Activated CD4-positive, alpha-beta memory T cell treated with anti-CD3 and anti-CD28 coated beads for 36 hours (primary cell): ENCODE measurements around the gene DUT. TPM values are rescaled to one million over a fixed set of nuclear protein-coding genes. Genes with fewer than 3 reads are reported as not detected.

Source experiments
- CTCF ChIA-PET: fragments of 350-600 bp; sonication (Branson Sonifier 250); formaldehyde crosslinking; loops from one replicate; lab custom pipeline; 2021; ENCODE audit warnings: antibody characterized with exemption, inconsistent platforms; lab: Charles Lee
- POLR2A ChIA-PET: fragments of 350-600 bp; sonication (Branson Sonifier 250); formaldehyde crosslinking; loops from one replicate; lab custom pipeline; 2021; ENCODE audit warnings: antibody characterized with exemption; lab: Charles Lee
- DNase-seq: peaks from one replicate; pipeline ENCODE4 v3.0.0-alpha.2; 2020
- H3K27ac Mint-ChIP-seq: one replicate; pipeline ENCODE4 v1.8.0; 2021; ENCODE audit warnings: mixed read lengths
- H3K27me3 Mint-ChIP-seq: one replicate; pipeline ENCODE4 v1.8.0; 2021; ENCODE audit warnings: mixed read lengths
- H3K36me3 Mint-ChIP-seq: one replicate; pipeline ENCODE4 v1.8.0; 2021; ENCODE audit warnings: mixed read lengths
- H3K4me1 Mint-ChIP-seq: one replicate; pipeline ENCODE4 v1.8.0; 2021; ENCODE audit warnings: low read depth, mixed read lengths
- H3K4me3 Mint-ChIP-seq: one replicate; pipeline ENCODE4 v1.8.0; 2021; ENCODE audit warnings: mild to moderate bottlenecking, mixed read lengths
- H3K9me3 Mint-ChIP-seq: one replicate; pipeline ENCODE4 v1.8.0; 2021; ENCODE audit warnings: mixed read lengths
- intact Hi-C: fragments of 100-400 bp; cut with micrococcal nuclease; formaldehyde crosslinking; loops from one replicate; pipeline ENCODE4 v1.15.1; 2023
- total RNA-seq, 2 experiments: library from RNA; stranded (reverse); gene quantifications; one replicate each; pipeline ENCODE4 v1.2.3, GENCODE V29; 2021

DUT gene
- total RNA-seq, 2 experiments from 2014 or later, result 518 to 542 TPM

GRCh38 chr15:48374472-48374871 lies 43.2 kb downstream of the DUT start:
- Mint-ChIP-seq H3K36me3 (no peaks in the 10 kb centered on the region), H3K4me1 (no peaks in the 10 kb centered on the region), H3K4me3 (no peak overlapping the region), H3K27ac (no peak overlapping the region), H3K27me3 (peaks cover 28% of the 10 kb centered on the region), H3K9me3 (peaks cover 6% of the 10 kb centered on the region)
- intact Hi-C loops, result no loop called here
- POLR2A ChIA-PET, result no interaction called here
- no peak for DNase-seq
- CTCF ChIA-PET, result interaction anchor here (1.0 kb wide), 1 partner anchor 22 kb away, joined by 3 read pairs; no protein-coding TSS in a partner anchor

DNA sequence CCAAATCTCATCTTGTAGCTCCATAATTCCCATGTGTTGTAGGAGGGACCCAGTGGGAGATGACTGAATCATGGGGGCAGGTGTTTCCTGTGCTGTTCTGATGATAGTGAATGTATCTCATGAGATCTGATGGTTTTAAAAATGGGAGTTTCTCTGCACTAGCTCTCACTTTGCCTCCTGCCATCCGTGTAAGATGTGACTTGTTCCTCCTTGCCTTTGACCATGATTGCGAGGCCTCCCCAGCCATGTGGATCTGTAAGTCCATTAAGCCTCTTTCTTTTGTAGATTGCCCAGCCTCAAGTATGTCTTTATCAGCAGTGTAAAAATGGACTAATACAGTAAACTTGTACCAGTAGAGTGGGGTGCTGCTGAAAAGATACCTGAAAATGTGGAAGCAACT lies 44.5 kb downstream of the DUT start:
- Mint-ChIP-seq H3K4me1 (no peaks in the 10 kb centered on the region), H3K4me3 (no peak overlapping the region), H3K9me3 (peaks cover 6% of the 10 kb centered on the region), H3K27me3 (peaks cover 28% of the 10 kb centered on the region), H3K36me3 (no peaks in the 10 kb centered on the region), H3K27ac (no peak overlapping the region)
- intact Hi-C loops, result no loop called here
- CTCF ChIA-PET, result interaction anchor here (1.0 kb wide), 1 partner anchor 19 kb away, joined by 3 read pairs; no protein-coding TSS in a partner anchor
- DNase-seq, result no peak
- POLR2A ChIA-PET, result no interaction called here

- no peak for DNase-seq
- no peaks in the 10 kb centered on the region for H3K4me1 Mint-ChIP-seq
- intact Hi-C loops, result no loop called here
- CTCF ChIA-PET, result no interaction called here
- no peaks in the 10 kb centered on the region for H3K36me3 Mint-ChIP-seq
- no peak overlapping the region for H3K4me3 Mint-ChIP-seq
- H3K27me3 Mint-ChIP-seq, result peaks cover 14% of the 10 kb centered on the region
- POLR2A ChIA-PET, result no interaction called here
- H3K27ac Mint-ChIP-seq, result no peak overlapping the region
- peaks cover 6% of the 10 kb centered on the region for H3K9me3 Mint-ChIP-seq
These were observed 49.0 kb downstream of the DUT start for GRCh38 chr15:48380198-48380597.

DNA sequence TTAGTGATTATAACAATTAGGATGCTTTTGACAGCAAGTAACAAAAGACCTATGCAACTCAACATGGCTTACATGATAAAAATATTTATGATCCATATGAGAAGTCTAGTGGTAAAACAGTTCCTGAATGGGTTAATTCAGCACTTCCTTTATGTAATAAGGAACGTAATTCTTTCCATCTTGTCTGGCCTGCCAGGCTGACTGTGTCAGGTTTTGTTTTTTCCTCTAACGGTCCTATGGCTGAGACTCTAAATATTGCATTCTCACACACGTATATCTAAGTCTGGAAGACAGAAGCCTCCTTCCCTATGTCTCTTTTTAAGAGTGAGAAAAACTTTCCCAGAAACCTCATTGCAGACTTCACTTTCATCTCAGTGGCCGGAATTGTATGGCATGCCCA lies 50.6 kb downstream of the DUT start:
- Mint-ChIP-seq H3K27ac (no peak overlapping the region), H3K36me3 (no peaks in the 10 kb centered on the region), H3K4me1 (no peaks in the 10 kb centered on the region), H3K4me3 (no peak overlapping the region), H3K9me3 (peaks cover 6% of the 10 kb centered on the region), H3K27me3 (peaks cover 11% of the 10 kb centered on the region)
- CTCF ChIA-PET, result no interaction called here
- intact Hi-C loops, result no loop called here
- POLR2A ChIA-PET, result no interaction called here
- DNase-seq, result no peak

DNA sequence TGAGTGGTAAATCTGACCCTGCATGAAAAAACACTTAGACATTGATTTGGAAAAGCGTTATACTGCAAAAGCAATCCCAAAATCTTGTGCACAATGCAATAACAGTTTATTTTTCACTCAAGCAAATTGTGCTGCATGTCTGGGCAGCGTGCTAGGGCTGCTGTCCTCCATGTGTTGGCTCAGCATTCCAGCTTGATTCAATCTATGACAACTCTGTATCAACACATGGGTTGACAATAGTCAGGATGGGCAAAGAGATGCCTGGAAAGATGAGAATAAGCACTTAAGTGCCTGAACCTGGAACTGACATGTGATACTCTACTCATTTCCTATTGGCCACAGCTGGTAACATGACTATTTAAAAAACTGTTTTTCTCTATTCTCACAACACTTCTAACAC lies 51.8 kb downstream of the DUT start:
- Mint-ChIP-seq H3K4me3 (no peak overlapping the region), H3K9me3 (no peaks in the 10 kb centered on the region), H3K4me1 (no peaks in the 10 kb centered on the region), H3K36me3 (no peaks in the 10 kb centered on the region), H3K27ac (no peak overlapping the region), H3K27me3 (peaks cover 5% of the 10 kb centered on the region)
- CTCF ChIA-PET, result no interaction called here
- POLR2A ChIA-PET, result no interaction called here
- DNase-seq, result no peak
- intact Hi-C loops, result no loop called here

- Mint-ChIP-seq H3K4me1 (no peaks in the 10 kb centered on the region), H3K27me3 (peaks cover 5% of the 10 kb centered on the region), H3K27ac (no peak overlapping the region), H3K4me3 (no peak overlapping the region), H3K9me3 (no peaks in the 10 kb centered on the region), H3K36me3 (no peaks in the 10 kb centered on the region)
- POLR2A ChIA-PET, result no interaction called here
- DNase-seq, result no peak
- CTCF ChIA-PET, result no interaction called here
- intact Hi-C loops, result no loop called here
These were observed 53.4 kb downstream of the DUT start for GRCh38 chr15:48384616-48385015.

DNA sequence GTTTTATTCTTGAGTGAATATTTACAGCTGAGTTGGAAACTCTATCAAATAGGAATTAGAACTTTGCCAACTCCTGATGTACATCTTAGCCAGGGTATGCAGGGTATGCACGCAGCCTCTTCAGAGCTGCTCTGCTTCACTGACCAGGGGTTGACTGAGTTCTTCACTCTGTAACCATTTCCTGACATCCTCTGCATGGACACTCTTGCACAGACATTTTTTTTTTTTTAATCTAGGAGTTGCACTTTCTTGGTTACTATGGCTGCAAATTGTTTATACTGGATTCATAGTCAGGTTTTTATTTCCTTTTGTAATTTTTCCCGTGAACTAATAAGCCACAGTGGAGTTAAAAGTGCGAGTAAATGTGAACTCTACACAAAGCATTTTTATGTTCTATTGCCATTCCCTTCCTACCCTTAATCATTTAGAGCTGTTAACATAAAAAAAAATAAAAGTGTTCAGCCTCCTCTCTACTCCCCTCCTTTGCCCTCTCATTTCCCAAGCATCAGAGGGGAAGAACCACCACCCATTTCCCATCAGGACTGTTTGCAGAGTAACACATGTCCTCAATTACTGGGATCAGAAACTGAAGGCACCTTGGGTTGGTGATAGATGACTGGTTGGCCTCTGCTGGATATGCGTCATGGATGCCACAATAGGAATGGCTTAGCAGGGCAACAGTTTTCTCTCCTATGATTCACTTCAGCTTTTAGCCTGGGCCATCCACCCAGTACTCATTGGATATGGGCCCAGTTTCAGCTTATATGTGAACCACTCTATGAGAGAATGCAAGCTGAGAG lies 54.0 kb downstream of the DUT start:
- Mint-ChIP-seq H3K27me3 (peaks cover 5% of the 10 kb centered on the region), H3K36me3 (no peaks in the 10 kb centered on the region), H3K4me1 (no peaks in the 10 kb centered on the region), H3K9me3 (no peaks in the 10 kb centered on the region), H3K4me3 (no peak overlapping the region), H3K27ac (no peak overlapping the region)
- ChIA-PET POLR2A (no interaction called here), CTCF (no interaction called here)
- intact Hi-C loops, result no loop called here
- DNase-seq, result no peak

GRCh38 chr15:48388016-48388851 lies 57.0 kb downstream of the DUT start:
- CTCF ChIA-PET, result no interaction called here
- no peak for DNase-seq
- H3K9me3 Mint-ChIP-seq, result no peaks in the 10 kb centered on the region
- H3K4me1 Mint-ChIP-seq, result no peaks in the 10 kb centered on the region
- H3K27ac Mint-ChIP-seq, result no peak overlapping the region
- no peak overlapping the region for H3K4me3 Mint-ChIP-seq
- H3K36me3 Mint-ChIP-seq, result no peaks in the 10 kb centered on the region
- intact Hi-C loops, result no loop called here
- POLR2A ChIA-PET, result no interaction called here
- peaks cover 5% of the 10 kb centered on the region for H3K27me3 Mint-ChIP-seq

DNA sequence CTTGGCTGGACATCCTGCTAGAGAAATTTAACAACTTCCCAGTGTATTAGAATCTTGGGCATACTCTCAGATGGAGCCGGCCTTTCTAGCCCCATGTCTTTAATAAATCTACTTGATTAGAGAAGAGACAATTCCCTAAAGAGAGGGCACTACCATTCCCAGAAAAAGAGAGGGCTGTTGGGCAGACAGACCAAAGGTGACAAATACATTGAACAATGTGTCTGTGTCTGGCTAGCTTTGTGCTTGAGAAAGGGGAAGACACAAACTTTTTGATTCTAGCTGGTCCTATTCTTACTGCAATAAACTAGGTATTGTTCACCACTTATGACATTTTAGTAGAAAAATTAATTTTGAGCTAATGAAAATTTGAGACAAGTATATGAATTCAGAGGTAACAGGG lies 57.7 kb downstream of the DUT start:
- CTCF ChIA-PET, result no interaction called here
- Mint-ChIP-seq H3K9me3 (no peaks in the 10 kb centered on the region), H3K36me3 (no peaks in the 10 kb centered on the region), H3K27me3 (peaks cover 5% of the 10 kb centered on the region), H3K4me3 (no peak overlapping the region), H3K4me1 (no peaks in the 10 kb centered on the region), H3K27ac (no peak overlapping the region)
- intact Hi-C loops, result no loop called here
- no peak for DNase-seq
- POLR2A ChIA-PET, result no interaction called here

DNA sequence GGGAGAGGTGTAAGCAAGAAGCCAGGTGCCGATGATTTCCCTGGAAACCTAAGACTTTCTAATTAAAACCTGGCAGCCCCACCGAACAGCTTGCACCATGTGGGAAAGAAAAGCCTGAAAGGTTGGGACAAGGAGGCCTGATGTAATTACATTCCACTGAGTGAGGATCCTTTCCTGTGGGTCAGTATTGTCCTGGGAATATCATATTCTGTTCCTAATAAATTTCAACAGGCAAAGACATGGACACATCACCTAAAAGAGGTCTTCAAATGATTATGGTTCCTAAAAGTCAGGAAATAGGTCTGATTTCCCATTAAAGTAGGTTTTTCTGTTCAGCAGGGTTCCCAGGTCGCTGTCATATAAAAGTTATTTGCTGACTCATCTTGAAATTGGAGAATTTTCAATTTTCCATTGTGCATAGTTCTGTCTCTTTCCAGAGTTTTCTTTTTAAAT lies 58.5 kb downstream of the DUT start:
- ChIA-PET POLR2A (no interaction called here), CTCF (no interaction called here)
- H3K9me3 Mint-ChIP-seq, result no peaks in the 10 kb centered on the region
- intact Hi-C loops, result no loop called here
- H3K4me3 Mint-ChIP-seq, result no peak overlapping the region
- peaks cover 5% of the 10 kb centered on the region for H3K27me3 Mint-ChIP-seq
- DNase-seq, result no peak
- no peak overlapping the region for H3K27ac Mint-ChIP-seq
- no peaks in the 10 kb centered on the region for H3K4me1 Mint-ChIP-seq
- no peaks in the 10 kb centered on the region for H3K36me3 Mint-ChIP-seq

DNA sequence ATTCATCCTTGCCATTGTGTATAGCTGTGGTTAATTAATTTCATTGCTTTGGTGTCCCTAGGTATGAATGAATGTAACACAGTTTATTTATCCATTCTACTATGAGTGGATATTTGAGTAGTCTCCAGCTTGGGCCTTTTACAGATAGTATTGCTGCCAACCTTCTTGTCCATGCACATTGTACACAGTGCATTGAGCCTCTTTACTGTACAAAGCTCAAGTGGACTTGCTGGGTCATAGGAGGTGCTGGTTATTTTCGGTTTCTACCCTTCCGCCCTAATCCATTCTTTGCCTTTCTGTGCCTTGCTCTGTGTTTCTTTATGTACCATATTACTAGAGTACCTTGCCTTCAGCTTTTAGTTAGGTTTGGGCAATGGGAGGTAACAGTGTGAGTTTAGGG lies 60.7 kb downstream of the DUT start:
- Mint-ChIP-seq H3K4me1 (no peaks in the 10 kb centered on the region), H3K27ac (no peak overlapping the region), H3K4me3 (no peak overlapping the region), H3K9me3 (no peaks in the 10 kb centered on the region), H3K27me3 (no peaks in the 10 kb centered on the region), H3K36me3 (no peaks in the 10 kb centered on the region)
- POLR2A ChIA-PET, result no interaction called here
- intact Hi-C loops, result no loop called here
- DNase-seq, result no peak
- CTCF ChIA-PET, result no interaction called here

DNA sequence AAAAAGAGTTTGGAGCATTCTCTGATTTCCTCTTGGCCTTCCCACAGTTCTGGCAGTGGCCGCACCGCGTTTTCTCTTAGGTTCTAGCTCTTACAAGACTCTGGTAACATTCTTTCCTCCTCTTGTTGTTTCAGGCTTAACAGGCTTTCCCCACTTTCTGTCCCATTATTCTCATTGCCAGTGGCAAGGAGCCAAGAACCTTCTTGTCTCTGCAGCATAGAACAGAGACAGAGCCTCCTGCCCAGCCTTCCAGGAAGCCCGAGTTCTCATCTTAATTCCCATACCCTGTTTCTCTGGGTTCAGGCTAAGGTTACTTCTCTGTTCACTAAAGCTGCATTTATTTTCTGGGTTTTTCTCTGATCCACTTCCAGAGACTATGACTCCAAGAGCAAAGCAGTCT lies 61.1 kb downstream of the DUT start:
- DNase-seq, result no peak
- Mint-ChIP-seq H3K4me3 (no peak overlapping the region), H3K36me3 (no peaks in the 10 kb centered on the region), H3K4me1 (no peaks in the 10 kb centered on the region), H3K27ac (no peak overlapping the region), H3K9me3 (no peaks in the 10 kb centered on the region), H3K27me3 (no peaks in the 10 kb centered on the region)
- POLR2A ChIA-PET, result no interaction called here
- CTCF ChIA-PET, result no interaction called here
- intact Hi-C loops, result no loop called here
